Measurements from ENCODE around the gene ARHGEF25. TPM values are rescaled to one million over a fixed set of nuclear protein-coding genes. Genes with fewer than 3 reads are reported as not detected.
"Not testable (repeated sequence)": the region's sequence is repeated elsewhere in the genome, so short reads cannot be mapped to it uniquely, and the experiment has no call there.

The ARHGEF25 gene
- 1.7 and 7.0 TPM in 2 replicates for total RNA-seq

GRCh38 chr12:57611108-57611826, at the start of gene ARHGEF25:
Gene ARHGEF25, plus strand, starts transcription at chr12:57611435. Its CDS starts 460 bp downstream, at chr12:57611895.
- no peak for DNase-seq (ENCODE audit: low read depth)

GRCh38 chr12:57563358-57563757, 47.9 kb upstream of the ARHGEF25 start:
- no peak for DNase-seq (ENCODE audit: low read depth)

GRCh38 chr12:57564178-57564740, 47.0 kb upstream of the ARHGEF25 start:
- no peak for DNase-seq (ENCODE audit: low read depth)

GRCh38 chr12:57568838-57569237, 42.4 kb upstream of the ARHGEF25 start:
- no peak for DNase-seq (ENCODE audit: low read depth)

GRCh38 chr12:57569858-57570257, 41.4 kb upstream of the ARHGEF25 start:
- DNase-seq (ENCODE audit: low read depth) = no peak

- not testable (repeated sequence) for DNase-seq (ENCODE audit: low read depth)
These were observed 40.8 kb upstream of the ARHGEF25 start for GRCh38 chr12:57570438-57570837.

- DNase-seq (ENCODE audit: low read depth) = no peak
These were observed 39.1 kb upstream of the ARHGEF25 start for GRCh38 chr12:57571926-57572762.

GRCh38 chr12:57574795-57575194, 36.4 kb upstream of the ARHGEF25 start:
- DNase-seq (ENCODE audit: low read depth) = no peak

GRCh38 chr12:57575771-57576612, 35.2 kb upstream of the ARHGEF25 start:
- no peak for DNase-seq (ENCODE audit: low read depth)

GRCh38 chr12:57576613-57577160, 34.5 kb upstream of the ARHGEF25 start:
- no peak for DNase-seq (ENCODE audit: low read depth)

- DNase-seq (ENCODE audit: low read depth) = no peak
These were observed 33.1 kb upstream of the ARHGEF25 start for GRCh38 chr12:57577981-57578758.

- no peak for DNase-seq (ENCODE audit: low read depth)
These were observed 32.2 kb upstream of the ARHGEF25 start for GRCh38 chr12:57579011-57579410.

GRCh38 chr12:57579677-57580465, 31.4 kb upstream of the ARHGEF25 start:
- DNase-seq (ENCODE audit: low read depth) = no peak

- no peak for DNase-seq (ENCODE audit: low read depth)
These were observed 30.8 kb upstream of the ARHGEF25 start for GRCh38 chr12:57580466-57580795.

- no peak for DNase-seq (ENCODE audit: low read depth)
These were observed 29.4 kb upstream of the ARHGEF25 start for GRCh38 chr12:57581802-57582201.

- DNase-seq (ENCODE audit: low read depth) = no peak
These were observed 28.8 kb upstream of the ARHGEF25 start for GRCh38 chr12:57582440-57582839.

GRCh38 chr12:57583008-57583831, 28.0 kb upstream of the ARHGEF25 start:
- peak; percentile 75 for DNase-seq (ENCODE audit: low read depth)

- DNase-seq (ENCODE audit: low read depth) = no peak
These were observed 27.2 kb upstream of the ARHGEF25 start for GRCh38 chr12:57584050-57584449.

- no peak for DNase-seq (ENCODE audit: low read depth)
These were observed 26.5 kb upstream of the ARHGEF25 start for GRCh38 chr12:57584690-57585089.

Measured in renal cortical epithelial cell (primary cell).